Measurements from ENCODE around the gene SIGLEC6.

SIGLEC6 gene

DNA sequence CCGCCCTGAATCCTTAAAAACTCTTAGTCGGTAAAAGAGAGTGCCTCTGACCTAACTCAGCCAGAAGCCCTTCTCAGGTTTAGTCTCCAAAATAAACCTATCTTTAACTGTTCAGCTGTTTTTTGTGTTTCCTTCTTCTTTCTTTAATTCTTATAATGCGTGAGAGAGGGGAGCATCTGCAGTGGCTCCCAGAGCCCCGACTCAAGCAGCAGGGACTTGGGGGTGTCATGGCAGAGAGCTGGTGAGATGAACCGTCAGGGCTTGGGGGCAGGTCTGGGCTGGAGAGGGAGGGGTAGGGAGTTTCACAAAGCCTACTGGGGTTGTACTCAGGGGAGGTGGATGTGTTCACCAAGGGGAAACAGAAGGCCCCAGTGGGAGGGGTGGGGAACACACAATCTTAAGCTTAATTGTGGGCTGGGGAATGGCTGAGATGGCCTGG is 16.8 kb upstream of the SIGLEC6 start:
- DNase-seq, result no peak

DNA sequence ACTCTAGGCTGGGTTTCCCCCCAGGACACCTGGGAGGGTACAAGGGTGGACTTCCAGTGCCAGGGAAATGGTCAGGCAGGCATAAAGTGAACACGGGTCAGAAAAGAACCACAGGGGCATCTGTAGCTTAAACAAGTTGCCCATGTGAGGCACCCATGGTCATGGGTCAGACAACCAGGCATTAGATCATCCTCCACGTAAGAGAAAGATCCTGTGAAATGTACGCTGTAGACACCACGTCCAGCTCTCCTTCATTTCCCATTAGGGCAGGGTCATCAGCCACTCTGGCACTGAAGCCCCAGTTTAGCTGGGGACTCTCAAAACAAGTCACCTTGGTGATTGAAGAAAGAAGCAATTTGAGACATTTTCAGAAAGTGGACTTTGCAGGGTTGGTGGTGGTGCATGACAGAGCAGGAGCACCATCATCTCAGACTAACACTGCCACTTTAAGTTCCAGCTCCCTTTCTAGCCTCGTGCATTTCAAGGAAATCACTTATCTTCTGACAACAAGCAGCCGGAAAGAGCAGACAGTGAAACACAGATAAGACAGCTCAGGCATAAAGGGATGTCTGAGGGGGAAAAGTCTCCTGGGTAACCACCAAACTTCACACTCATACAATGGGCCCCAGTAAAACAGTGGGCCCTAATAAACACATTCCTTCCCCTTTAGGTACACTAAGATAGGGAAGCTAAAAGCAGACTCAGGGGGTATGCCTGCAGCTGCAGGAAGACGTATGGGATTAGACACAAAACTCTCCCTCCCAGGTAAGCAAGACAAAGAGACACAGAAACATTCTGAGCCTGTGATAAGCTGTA is 16.1 kb upstream of the SIGLEC6 start:
- DNase-seq, result peak; percentile 6

DNA sequence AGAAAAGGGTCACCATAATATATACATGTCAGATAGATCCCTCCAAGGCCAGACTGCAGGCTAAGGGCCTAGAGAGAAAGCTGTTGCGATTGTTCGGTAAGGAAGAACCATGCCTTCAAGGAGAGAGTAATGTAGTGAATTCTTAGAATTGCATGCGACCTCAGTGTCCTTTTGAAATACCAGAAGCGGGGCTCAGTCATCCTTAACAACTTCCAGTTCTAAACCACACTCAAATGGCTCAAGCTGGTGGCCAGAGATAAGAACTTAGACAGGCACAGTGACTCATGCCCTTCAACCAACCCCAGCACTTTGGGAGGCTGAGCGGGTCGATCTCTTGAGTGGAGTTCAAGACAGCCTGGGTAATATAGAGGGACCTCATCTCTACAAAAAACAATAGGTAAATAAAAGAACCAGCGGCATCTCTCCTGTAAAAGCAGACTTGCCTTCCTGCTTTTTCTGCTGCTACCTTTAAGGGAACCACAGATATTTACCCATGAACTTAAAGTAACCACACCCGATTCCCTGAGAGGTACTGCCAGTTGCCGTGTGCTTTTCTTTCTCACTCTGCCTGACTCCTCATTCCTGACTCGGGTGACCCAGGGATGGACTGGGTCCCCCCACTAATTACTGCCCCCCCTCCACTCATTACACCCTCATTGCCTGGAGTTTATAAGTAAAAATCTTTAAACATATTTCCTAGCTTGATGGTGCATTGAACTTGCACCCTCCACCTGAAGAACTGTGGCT is 15.4 kb upstream of the SIGLEC6 start:
- peak; percentile 19 for DNase-seq

DNA sequence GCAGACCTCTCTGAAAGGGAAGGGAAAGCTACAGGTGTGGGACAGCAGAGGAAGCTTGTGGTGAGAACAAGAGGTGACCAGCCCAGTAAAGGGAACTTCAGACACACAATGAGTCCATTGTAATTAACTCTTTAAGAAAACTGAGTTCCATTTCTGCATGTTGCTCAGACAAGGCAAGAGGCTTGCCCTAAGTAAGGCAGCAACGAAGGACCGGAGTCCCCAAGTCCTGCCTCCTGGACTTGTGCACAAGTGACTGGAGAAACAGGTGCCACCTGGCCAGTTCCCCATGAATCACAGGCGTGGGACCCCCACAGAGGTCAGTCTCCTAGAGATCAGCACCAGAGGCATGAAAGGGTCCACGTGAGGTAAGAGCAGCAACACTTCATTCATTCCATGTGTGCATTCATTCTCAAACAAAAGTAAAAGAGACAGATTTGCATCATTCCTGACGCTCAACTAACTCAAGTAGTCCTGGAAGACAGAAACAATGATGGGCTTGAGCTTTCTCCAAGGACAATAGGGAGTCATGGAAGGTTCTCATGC is 14.7 kb upstream of the SIGLEC6 start:
- DNase-seq, result no peak

DNA sequence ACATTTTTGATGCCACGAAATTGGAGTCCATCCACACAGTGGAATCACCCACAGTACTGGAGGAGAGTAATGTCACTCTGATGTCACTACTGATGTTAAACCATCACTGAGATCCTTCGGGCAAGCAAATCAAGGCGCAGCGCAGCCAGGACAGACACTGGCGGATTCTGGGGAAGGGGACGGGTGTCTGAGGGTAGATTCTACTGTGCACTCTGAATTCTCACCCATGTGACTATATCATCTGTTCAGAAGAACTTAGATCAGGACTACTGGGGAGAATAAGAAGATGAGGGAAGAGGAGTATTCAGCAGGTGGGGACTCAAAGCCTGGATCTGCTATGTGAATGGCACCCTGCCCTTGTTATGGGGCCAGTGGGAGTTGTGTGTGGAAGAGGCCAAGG is 12.6 kb upstream of the SIGLEC6 start:
- DNase-seq, result no peak

DNA sequence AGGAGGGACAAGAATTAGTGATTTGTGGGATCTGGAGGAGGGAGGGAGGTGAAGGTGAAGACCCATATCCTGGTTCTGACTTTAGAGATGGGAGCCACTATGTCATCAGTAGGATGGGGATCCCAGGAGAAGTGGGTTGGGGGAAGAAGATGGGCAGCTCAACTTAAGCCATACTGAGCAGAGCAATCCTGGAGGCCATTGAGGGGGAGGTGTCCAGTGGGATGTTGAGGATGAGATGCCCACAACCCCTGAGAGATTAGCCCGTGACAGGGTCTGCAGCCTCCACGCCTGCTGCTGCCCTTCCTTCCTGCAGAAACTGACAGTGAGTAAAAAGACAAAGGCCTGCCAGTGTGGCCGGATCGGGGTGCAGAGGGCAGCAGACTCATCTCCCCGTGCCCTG is 11.2 kb upstream of the SIGLEC6 start:
- no peak for DNase-seq

DNA sequence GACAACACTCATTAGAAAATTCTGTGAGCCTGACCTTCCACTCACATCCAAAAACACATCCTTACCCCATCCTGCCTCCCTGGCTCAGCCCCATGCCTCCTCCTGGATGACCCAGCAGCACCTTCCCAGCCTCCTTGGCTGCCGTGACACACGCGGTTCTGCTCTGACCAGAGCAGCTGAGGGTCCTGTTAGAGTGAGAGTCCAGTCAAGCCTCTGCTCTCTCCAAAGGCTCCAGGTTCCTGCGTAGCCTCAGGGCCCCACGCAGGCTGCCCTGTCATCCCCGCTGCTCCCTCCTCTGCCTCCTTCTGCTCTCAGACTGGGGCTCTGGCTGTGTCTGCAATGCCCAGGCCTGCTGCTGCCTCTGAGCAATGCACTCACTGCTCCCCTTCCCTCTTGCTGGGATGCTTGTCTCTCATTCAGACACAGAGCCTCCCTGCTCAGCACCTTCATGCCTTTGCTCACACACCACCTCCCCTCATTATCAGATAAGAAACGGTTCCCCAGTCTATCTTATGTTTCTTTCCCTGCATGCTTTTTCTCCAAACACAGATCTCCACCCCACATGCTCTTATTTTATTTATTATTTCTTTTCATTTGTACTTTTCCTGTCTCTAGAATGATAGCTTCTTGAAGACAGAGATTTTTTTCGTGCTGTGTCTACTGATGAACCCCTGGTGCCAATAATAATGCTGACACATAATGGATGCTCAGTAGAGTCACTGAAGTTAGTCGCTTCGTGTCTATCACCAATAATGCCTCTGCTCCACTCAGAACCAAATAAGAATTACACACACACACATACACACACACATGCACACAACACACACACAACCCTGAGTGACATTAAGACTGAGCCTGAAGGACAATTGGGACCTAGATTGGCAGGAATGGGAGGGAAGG is 10.2 kb upstream of the SIGLEC6 start:
- DNase-seq, result no peak

DNA sequence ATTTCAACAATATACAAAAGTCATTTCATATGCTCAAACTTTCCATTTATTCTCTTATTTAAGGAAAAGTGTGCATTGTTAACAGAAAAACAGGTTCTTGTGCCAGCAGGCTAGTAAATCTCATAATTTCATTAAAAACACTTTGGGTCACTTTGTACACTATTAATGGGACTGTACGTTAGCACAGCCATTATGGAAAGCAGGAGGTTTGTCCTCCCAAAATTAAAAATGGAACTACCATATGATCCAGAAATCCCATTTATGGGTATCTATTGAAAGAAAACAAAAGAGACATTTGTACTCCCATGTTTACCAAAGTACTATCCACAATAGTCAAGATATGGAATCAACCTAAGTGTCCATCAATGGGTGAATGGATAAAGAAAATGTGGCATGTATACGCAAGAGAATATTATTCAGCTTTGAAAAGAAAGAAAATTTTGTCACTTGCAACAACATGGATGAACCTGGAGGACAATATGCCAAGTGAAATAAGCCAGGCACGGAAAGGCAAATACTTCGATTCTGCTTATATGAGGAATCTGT is 8.4 kb upstream of the SIGLEC6 start:
- no peak for DNase-seq

DNA sequence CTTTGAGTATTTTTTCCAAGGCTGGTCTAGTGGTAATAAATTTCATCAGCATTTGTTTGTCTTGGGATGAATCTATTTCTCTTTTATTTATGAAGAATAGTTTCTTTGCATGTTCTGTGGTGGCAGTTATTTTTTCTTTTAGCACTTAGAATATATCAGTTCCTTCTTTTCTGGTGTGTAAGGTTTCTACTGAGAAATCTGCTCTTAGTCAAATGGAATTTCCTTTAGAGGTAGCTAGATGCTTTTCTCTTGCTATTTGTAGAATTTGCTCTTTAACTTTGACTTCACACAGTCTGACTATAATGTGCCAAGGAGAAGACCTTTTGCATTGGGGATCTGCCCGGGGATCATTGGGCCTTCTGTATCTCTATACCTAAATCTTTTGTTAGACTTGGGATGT is 4.1 kb upstream of the SIGLEC6 start:
- no peak for DNase-seq

DNA sequence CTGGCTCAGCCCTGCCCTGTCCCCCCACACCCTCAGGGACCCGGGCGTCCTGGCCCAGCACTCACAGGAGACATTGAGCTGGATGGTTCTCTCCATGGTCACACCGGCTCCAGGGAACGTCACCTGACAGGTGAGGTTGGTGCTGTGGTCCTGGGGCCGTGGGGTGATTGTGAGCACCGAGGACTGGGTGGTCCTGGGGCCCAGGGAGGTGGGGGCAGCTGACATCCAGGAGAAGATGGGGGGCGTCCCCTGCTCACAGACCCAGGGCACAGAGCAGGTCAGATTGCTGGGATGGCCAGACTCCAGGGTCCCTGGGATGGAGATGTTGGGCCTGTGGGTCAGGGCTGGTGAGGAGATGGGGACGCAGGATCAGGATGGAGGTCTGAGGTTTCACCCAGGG is 854 bp downstream of the SIGLEC6 start:
- DNase-seq, result no peak

DNA sequence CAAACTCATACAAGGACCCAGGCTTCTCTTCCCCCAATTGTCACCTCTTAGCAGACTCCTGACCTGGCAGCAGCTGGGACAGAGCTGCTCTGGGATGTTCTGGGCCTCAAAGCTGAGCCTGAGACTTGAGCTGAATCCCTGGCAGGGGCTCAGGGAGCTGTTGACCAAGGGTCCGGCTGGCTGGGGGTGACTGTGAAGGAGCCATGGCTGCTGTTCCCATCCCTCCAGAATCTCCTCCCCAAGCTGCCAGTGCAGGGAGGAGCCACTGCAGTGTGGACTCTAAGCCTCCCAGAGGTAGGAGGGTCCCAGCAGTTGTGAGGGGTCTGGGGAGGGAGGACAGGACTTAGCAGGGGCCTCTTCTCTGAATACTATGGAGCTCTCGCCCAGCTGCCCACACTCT is 2.2 kb downstream of the SIGLEC6 start:
- DNase-seq, result no peak

DNA sequence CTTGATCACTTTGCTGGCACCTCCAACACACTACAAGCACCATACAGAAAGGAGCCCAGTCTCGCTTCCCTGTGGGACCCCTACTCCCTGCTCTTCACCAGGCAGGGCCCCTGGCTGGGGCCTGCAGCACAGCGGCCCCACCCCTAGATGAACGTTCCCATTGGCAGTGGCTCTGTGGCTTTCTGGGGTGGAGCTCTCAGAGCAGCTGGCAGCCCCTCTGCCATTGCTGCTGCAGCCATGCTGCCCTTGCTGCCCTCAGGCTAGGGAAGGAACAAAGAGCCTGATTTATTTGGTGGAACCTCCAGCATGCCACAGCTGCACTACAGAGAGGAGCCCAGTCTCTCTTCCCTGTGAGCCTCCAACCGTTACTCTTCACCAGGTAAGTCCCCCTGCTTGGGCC is 5.8 kb downstream of the SIGLEC6 start:
- no peak for DNase-seq

DNA sequence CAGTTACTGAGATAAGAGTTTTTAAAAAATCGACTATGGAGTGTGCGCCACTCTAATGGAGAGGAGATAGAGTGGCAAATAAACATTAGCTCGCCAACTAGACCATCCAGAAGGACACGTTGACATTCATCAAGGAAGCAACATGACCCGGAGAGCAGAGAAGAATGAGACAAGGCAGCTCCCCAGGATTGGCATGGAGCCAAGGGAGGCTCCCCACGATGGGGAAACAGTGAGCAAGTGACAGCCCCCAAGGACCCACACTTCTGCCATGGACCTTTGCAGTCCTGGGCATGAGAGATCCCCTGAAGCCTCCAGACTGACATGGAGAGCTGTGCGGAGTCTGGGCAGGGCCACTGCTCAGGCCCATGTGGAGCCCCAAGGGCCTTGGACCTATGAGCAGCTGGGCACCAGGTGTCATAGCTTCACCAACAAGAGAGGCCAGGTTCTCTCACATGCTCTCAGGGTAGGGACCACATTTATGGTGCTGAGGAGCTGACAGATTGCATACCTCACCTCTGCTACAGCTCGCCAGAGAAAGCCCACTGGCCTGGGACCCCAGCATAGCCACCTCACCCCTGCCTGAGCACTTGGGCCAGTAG is 6.7 kb downstream of the SIGLEC6 start:
- DNase-seq, result no peak

DNA sequence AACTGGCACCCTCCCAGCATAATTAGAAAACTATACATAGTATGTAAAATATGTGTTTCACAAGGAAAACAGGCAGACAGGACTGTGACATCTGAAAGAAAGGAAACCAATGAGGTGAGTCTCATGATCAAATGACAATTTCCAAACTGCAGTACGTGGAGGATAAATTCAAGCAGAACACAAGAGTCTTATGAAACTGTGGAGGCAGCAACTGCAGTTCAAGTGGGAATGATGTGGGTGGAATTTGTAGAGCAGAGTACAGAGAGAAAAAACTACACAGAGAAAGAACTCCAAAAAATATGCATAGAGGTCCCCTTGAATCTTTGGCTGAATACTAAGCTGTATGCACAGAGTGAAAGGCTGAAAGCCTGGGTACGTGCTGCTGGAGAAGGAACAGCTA is 9.7 kb downstream of the SIGLEC6 start:
- DNase-seq, result no peak

DNA sequence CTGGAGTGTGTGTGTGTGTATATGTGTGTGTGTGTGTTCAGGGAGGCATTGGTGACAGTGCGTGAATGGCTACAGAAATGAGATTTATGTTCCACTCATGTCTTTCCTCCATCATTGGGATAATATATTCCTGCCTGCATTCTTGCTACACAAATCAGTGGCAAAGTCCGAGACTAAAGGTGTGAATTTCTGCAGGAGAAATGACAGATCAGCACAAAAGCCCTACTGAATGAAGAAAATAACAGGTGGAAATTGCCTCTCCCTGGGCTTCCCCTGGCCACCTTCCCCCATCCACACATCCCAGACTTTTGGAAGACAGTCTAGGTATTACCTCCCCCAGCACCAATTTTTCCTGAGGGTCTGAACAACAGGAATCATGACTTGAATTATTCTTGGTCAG is 10.1 kb downstream of the SIGLEC6 start:
- no peak for DNase-seq

DNA sequence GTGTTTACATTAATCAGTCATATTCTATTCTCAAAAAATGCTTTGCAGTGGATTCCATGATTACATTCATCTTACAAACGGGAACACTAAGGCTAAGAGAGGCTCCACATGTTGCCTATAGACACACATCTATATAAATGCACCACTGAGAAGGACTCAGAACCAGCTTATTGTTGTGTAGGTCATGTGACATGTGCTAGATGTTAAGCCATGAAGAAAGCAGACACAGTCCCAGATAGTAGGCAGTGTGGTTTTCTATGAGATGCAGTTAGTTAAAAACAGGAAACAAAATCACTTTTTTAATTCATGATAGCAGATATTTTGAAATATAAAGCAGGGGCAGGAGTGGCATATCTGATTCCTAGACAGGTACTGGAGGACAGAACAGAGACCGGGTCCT is 10.7 kb downstream of the SIGLEC6 start:
- no peak for DNase-seq

DNA sequence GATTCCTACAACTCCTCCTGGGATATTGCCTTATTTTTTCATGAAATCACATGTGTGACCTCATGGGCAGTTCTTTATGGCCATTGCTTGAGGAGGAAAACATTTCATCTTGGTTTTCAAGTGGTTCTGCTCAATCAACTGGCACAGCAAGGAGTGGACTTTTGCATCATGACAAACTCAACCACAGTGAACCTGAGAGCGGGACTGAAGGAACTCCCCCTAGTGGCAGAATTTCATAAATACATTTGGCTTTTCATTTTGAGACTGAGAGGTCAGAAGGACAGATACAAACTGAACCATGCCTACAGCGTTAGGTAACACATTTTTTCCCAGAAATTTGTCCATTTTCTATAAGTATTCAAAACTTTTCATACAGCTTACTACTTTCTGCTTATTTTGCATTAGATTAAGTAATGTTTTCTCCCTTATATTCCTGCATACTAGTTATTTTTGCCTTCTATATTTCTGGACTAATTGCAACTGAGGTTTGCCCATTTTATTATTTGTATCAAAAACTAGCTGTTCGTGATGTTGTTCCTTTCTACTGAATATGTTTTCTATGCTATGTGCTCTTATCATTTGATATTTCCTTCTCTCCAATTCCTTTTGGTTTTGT is 16.5 kb downstream of the SIGLEC6 start:
- peak; percentile 49 for DNase-seq

DNA sequence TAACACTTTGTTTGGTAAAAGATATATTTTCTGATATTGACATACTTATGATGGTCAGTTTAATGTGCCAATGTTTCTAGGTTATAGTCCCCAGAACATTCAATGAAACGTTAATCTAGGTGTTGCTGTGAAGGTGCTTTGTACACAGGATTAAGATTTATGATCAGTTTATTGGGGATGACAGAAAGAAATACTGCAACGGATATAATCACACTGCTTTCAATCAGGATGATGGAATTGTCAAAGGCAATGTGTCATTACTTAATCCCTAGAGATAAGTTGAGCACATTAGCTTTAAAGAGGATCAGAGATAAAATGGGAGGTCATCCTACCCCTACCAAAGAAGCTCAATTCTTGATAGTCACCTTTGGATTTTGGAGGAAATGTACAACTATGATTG is 17.5 kb downstream of the SIGLEC6 start:
- no peak for DNase-seq

DNA sequence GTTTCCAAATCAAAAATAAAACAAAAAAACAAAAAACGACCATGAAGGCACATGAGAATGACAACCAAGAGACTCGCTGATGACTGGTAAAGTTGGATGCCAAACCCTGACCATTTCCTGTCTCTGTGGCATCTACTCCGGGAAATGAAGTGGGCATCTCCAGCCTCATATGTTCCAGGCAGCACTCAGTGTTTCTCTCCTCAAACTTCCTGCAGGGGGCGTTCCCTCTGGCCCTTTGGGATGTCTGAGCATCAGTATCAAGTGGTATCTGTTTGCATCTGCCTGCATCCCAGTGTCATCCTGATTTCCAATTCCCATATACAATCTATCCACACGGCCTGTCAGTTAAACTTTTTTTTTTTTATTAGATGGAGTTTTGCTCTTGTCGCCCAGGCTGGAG is 20.1 kb downstream of the SIGLEC6 start:
- DNase-seq, result no peak

DNA sequence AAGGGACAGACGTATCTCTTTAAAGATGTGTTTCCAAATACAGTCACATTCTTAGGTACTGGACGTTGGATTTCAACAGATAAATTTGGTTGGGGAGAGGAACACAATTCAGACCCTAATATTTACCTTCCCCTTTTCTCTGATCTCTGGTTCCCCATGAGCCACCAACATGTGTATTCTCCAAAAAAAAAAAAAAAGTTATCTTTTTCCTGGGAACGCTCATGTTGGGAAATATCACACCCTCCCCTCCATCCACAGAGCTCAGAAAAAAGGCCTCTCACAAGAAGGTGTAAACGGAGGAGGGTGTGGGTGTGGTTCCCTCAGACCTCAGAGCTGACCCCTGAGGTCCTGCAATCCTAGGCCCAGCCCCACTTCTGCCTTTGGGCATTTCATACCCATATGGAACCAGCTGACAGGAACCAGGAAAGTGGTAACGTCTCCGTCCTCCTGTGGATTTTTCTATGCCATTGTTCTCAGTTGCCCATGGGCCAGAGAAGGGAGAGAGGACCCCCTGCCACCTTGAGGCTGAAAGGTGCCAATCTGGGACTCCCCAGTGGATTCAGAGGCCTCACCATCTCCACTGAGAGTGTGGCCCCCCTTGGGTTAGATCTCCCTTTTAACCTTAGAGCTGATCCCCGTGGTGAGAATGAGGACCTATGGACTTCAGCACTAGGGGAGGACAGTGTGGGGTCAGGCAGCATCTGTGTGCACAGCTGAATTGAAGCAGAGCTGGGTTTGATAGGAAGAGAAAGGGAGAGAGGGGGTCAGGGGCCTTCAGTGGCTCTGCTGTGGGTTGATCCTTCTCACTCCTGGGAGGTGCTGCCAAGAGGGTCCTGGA is 21.4 kb downstream of the SIGLEC6 start:
- DNase-seq, result no peak
